GM18907 (cell line): ENCODE results near the gene JMJD8.
"Not testable (repeated sequence)": the region's sequence is repeated elsewhere in the genome, so short reads cannot be mapped to it uniquely, and the experiment has no call there.

Experiments
- ATAC-seq: cut with Tn5 transposase; IDR thresholded peaks from one replicate; pipeline ENCODE4 v1.9.1; 2021; ENCODE audit warnings: mild to moderate bottlenecking, moderate library complexity; ENCODE audit not compliant: unreplicated experiment

The JMJD8 gene

DNA sequence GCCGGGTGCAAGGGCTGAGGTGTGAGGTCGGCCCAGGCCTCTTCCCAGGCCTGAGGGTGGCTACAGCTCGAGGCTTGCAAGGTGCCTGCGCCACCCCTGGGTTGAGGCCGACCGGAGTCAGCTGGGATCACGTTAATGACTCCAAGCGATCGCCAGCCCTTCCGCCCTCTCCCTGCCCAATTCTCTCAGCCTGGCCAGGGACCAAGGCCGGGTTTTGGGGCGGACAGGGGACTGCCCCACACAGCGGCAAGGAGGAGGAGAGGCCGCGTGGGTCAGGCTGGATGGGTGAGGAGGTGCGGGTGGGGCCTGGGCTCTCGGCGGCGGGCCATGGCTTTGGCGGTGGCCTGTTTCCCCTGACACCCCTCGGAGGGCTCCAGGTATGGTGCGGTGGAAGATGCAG lies 9.2 kb upstream of the JMJD8 start:
- ATAC-seq = no peak

- ATAC-seq = no peak
Measured at GRCh38 chr16:692356-693108, 8.4 kb upstream of the JMJD8 start.

GRCh38 chr16:691242-691641 lies 7.1 kb upstream of the JMJD8 start:
- not testable (repeated sequence) for ATAC-seq

DNA sequence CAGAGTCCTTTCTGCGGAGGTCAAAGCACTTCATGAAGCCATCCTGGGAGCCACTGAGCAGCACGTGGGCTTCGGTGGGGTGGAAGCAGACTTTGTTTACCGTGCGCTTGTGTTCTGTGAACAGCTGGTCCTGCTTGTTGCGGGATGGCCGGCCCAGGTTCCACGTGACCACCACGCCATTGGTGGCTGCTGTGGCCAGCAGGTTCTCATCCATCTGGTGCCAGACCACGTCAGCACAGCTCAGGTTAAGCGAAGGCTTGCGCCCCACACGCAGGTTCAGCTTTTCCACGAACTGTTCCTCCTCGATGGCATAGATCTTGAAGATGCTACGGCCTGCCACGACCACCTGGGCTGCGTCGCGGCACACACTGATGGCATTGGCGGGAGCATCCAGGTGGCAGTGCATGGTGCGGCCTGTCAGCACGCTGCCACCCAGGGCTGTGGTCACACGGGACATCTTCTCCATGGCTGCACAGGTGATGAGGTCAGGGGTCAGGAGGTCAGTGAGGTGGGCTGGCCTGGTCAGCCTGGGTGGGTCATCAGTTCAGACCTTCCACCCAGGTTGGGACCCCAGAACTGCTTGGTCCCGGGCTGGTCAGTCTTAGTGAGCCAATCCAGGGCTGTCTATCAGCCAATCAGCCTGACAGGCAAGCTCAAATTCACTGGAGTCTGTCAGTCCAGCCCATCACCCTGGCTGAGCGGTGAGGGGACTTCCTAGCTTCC lies 5.2 kb upstream of the JMJD8 start:
- no peak for ATAC-seq

DNA sequence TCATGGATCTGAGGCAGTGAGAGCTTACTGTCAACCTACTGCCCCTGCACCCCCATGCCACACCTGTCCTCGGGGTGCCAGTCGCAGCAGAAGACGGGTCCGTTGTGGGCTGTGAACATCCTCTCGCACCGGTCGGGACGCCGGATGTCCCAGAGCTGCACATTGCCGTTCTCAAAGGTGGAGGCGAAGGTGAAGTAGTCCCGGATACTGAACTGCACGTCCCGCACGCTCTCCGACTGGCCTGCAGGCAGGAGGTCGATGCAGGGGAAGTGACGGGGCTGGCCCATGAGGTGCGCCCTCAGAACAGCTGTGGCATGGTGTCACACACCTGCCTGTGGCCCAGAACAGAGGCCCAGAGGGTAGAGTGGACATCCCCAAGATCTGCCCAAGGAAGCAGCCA lies 3.4 kb upstream of the JMJD8 start:
- no peak for ATAC-seq

DNA sequence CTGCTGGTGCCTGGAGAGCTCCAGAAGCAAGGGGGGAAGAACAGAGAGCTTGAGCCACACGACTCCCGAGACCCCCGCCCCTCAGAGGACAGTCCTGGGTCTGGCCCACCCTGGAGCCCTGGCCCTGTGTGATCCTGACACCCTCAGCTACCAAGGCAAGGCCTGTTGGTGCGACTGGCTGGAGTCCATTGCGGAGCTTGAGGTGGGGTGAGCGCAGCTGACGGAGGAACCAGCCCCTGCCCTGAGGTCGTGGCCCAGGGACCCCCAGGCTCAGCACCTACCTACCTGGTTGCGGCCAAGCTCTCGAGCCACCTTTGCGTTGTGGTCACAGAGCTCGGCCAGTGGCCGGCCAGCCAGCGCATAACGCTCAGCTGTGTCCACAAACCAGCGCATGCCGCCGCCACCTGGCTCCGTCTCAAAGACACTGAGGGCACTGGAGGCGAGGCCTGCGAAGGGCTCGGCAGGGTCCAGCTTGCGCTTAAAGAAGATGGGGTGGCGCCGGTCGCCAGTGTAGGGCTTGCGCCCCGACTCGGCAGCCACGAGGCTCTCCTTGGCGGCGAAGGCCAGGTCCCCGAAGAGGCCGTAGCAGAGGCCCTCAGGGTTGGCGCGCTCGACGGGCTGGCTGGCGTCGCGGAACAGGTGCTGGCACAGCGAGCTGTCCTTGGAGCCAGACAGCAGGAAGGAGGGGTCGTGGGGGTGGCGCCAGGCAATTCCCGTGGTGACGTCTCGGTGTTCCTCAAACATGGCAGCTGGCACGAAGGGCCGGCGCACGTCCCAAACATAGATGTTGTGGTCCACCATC lies 2.5 kb upstream of the JMJD8 start:
- no peak for ATAC-seq

GRCh38 chr16:685967-686366 lies 1.8 kb upstream of the JMJD8 start:
- no peak for ATAC-seq

- no peak for ATAC-seq
Measured at GRCh38 chr16:684961-685696, 995 bp upstream of the JMJD8 start.

DNA sequence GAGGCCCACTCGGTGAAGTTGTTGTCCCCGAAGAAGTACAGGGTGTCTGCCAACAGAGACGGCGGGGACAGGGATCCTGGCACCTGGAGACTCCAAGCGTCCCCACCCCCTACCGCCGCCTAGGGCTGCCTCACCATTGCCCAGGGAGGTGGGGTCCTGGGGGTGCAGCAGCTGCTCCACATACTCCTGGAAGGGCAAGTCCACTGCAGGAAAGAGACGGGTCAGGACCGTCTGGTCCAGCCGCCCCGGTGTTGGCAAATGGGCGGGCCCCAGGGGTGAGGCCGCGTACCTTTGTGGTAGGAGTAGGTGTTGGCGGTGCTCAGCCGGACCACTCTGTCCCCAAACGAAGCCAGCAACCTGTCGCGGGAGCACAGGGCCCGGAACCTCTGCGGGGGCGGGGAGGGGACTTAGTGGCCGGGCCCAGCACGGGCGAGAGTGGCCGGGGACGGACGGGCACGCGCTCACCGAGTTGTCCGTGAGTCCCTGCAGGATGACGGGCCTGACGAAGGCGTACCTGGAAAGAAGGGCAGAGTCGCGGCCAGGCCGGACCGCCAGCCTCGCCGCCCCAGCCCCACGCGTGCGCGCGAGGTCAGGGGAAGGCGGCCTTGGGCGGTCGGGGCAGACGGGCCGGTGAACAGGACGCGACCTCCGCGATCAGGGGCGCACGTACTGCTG lies 601 bp downstream of the JMJD8 start:
- no peak for ATAC-seq

- ATAC-seq = no peak
Measured at GRCh38 chr16:682493-683395, 1.4 kb downstream of the JMJD8 start.

DNA sequence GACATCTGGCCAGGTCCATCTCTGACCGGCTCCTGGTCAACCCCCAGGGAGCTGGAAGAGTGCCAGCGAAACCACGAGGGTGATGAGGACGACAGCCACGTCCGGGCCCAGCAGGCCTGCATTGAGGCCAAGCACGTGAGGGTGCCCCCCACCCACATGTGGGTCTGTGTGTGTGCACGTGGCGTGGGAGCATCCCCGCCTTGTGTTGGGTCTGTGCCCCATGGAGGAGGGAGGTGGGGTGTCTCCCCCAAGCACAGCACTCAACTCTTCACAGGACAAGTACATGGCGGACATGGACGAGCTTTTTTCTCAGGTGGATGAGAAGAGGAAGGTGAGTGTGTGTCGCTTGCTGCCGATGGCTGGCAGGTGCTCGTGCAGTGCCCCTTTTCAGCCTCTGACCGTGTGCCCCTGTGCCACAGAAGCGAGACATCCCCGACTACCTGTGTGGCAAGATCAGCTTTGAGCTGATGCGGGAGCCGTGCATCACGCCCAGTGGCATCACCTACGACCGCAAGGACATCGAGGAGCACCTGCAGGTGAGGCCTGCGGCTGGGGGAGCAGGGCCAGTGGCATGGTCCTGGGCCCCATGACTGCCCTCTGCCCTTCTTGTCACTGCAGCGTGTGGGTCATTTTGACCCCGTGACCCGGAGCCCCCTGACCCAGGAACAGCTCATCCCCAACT lies 2.2 kb downstream of the JMJD8 start:
- no peak for ATAC-seq

DNA sequence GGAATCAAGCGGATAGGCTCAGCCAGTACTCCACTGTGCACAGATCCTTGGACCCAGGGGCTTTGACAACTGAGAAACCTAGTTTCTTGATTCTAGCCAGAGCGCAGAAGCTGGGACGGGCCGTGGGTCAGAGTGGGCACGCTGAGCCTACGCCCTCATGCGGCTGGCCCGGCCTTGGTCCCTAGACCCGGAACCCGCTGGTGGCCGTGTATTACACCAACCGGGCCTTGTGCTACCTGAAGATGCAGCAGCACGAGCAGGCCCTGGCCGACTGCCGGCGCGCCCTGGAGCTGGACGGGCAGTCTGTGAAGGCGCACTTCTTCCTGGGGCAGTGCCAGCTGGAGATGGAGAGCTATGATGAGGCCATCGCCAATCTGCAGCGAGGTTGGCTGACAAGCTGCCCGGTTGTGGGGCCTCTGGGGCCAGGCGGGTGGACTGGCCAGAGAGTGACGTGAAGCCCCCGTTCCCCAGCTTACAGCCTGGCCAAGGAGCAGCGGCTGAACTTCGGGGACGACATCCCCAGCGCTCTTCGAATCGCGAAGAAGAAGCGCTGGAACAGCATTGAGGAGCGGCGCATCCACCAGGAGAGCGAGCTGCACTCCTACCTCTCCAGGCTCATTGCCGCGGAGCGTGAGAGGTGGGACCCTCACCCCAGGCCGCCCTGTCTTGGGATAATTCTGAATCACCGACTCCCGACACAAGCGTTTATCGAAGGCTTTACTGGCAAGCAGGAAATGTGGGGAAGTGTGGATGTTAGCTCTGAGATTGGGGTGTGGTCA lies 3.0 kb downstream of the JMJD8 start:
- no peak for ATAC-seq

DNA sequence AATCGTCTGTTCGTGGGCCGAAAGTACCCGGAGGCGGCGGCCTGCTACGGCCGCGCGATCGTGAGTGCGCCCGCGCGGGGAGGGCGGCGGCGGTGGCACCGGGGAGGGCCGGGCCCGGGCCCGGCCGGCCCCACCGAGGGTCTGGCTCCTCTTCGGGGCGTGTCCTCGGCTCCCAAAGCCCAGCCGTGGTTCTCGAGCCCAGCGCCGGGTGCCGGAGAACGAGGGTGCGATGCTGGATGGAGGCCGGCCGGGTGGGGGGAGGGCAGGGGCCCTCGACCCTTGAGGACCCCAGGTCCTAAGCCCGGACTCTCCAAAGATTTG lies 3.5 kb downstream of the JMJD8 start:
- no peak for ATAC-seq

DNA sequence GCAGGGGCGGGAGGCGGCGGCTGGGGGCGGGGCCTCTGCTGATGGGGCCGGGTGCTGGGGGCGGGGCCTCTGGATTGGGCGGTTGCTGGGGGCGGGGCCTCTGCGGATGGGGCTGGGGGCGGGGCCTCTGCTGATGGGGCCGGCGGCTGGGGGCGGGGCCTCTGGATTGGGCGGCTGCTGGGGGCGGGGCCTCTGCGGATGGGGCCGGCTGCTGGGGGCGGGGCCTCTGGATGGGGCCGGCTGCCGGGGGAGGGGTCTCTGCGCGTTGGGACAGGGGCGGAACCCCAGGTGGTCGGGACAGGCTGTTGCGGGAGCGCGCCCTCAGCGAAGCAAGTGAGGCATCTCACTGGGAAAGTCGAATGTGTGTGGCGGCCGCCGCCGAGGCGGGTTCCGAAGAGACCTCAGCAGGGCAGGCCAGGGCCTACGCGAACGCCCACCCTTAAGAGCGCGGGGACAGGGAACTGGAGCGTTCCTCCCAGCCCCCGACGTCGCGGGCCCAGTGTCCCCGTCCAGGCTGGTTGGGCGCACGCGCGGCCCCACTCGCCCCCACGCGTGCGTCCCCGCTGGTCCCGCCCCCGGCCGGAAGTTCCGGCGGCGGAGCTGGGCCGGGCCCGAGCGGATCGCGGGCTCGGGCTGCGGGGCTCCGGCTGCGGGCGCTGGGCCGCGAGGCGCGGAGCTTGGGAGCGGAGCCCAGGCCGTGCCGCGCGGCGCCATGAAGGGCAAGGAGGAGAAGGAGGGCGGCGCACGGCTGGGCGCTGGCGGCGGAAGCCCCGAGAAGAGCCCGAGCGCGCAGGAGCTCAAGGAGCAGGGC lies 4.1 kb downstream of the JMJD8 start, which contains the start of gene STUB1:
Gene STUB1 (plus strand): TSS at position 597 of the 811 bp plus-strand sequence. CDS start 116 bp downstream, at position 713.
- ATAC-seq = peak; percentile 30

- ATAC-seq = peak; percentile 13
Measured at GRCh38 chr16:678858-679813, 5.0 kb downstream of the JMJD8 start.

DNA sequence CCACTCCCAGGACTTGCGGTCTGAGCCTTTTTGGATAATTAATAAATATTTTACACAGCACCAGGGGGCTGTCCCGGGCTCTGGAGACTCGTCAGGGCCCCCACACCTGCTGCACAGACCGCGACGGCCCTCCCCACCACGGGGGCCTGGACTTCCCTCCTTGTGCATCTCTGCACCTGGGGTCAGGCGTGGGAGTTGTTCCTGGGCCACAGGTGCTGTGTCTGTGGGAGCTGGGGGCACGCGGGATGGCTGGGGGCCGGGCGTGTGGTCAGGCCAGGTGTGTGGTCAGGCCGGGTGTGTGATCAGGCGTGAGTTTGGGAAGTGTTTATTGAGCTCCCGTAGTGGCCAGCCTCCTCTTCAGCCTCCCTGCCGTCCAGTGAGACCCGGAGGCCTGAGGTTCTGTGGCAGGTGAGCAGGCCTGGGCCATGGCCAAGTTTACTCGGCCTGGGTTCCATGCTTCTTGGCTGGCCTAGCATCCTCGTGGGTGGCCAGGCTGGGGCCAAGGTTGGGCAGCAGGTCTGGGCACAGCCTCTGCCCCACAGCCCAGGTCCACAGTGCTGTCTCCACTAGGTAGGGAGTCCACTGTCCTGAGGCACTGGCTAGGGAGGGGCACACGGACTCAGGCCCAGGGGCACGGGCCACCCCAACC lies 5.8 kb downstream of the JMJD8 start:
- ATAC-seq = no peak
